ENCODE results near the gene COX19. TPM values are rescaled to one million over a fixed set of nuclear protein-coding genes. Genes with fewer than 3 reads are reported as not detected.

The COX19 gene
- total RNA-seq, 1 experiment from 2014 or later, result 18.8 TPM

DNA sequence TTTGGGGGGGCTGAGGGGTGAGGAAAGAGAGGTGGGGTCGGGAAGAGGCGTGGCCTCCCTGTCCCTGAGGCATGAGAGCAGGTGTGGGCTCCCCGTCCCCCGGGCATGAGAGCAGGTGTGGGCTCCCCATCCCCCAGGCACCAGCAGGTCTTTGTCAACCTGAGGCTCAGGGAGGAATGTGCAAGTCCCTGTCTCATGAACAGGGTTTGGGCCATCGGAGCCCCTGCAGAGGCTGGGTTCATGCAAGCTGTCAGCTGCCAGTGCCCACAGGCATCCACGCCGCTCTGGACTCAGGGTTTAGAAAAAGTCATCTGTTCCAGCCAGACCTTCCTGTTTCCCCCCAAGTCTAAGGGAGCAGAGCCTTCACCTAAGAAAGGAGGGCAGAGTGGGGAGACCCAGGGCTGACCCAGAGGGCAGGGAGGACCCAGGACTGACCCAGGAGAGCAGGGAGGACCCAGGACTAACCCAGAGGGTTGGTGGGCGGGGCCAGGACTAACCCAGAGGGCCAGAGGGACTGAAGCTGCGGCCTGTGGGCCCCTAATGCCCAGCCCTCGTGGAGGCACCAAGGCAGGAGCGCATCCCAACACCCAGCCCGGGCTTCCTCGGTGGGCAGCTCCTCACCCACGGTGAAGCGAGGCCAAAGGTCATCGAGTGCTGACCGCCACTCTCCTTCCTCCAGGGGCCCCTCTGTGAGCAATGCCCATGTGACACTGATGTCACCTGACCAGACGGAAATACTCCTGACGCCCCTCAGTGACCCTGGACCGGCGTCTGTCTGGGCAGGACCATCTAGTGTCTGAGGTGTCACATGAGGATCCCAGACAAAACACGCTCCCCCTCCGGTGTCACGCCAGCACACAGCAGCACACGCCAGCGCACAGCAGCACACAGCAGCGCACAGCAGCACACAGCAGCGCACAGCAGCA lies 40.1 kb upstream of the COX19 start:
- no TSS peak for BruUV-seq (replicated peaks)
- POLR2A ChIA-PET (ENCODE audit: low non-redundant PET), result no interaction called here
- intact Hi-C loops (cut with micrococcal nuclease; ENCODE audit: unreplicated experiment), result no loop called here
- Histone ChIP-seq H3K36me3 (ENCODE audit: insufficient read depth, low read length, poor library complexity, severe bottlenecking) (peaks cover 3% of the 10 kb centered on the region), H3K4me3 (ENCODE audit: low read depth, low read length, poor library complexity, severe bottlenecking) (no peak overlapping the region), H3K9me3 (ENCODE audit: low read depth, low read length, poor library complexity, severe bottlenecking) (no peaks in the 10 kb centered on the region), H3K27me3 (replicated peaks; ENCODE audit: insufficient read depth, low read depth, low read length, poor library complexity) (no peaks in the 10 kb centered on the region), H3K4me1 (ENCODE audit: insufficient read depth, low read length, poor library complexity, severe bottlenecking) (no peaks in the 10 kb centered on the region), H3K27ac (ENCODE audit: low read depth, low read length, poor library complexity, severe bottlenecking) (no peak overlapping the region)
- CTCF ChIA-PET, result no interaction called here
- no peak for TF ChIP-seq CTCF (conservative IDR thresholded peaks at IDR 0.05; ENCODE audit: low read depth, low read length)
- no peak for DNase-seq (ENCODE audit: low spot score)

DNA sequence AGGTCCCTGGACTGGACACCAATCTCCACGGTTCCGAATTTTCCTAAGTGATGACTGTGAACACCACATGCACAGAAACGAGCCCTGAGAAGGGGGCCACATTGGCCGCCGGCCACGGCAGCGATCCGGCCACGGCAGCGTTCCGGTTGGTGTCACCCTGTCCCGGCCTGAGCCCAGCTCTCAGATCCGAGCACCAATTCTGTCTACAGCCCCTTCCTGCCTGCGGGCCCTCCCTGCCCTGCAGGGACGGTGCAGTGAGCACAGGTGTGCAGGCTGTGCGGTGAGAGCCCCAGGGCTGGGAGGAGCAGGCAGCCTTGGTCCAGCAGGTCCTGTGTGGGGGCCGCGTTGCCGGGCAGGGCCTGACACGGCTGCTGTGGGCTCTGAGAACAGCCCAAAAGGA lies 39.3 kb upstream of the COX19 start:
- no peak for DNase-seq (ENCODE audit: low spot score)
- ChIA-PET POLR2A (ENCODE audit: low non-redundant PET) (no interaction called here), CTCF (no interaction called here)
- no peaks in the 10 kb centered on the region for H3K9me3 ChIP-seq (ENCODE audit: low read depth, low read length, poor library complexity, severe bottlenecking)
- no peak overlapping the region for H3K4me3 ChIP-seq (ENCODE audit: low read depth, low read length, poor library complexity, severe bottlenecking)
- no peaks in the 10 kb centered on the region for H3K4me1 ChIP-seq (ENCODE audit: insufficient read depth, low read length, poor library complexity, severe bottlenecking)
- peaks cover 7% of the 10 kb centered on the region for H3K36me3 ChIP-seq (ENCODE audit: insufficient read depth, low read length, poor library complexity, severe bottlenecking)
- no TSS peak for BruUV-seq (replicated peaks)
- intact Hi-C loops (cut with micrococcal nuclease; ENCODE audit: unreplicated experiment), result no loop called here
- TF ChIP-seq CTCF (conservative IDR thresholded peaks at IDR 0.05; ENCODE audit: low read depth, low read length) (no peak), EZH2 (IDR thresholded peaks at IDR 0.05; ENCODE audit: borderline replicate concordance, low read depth, low read length, poor library complexity, severe bottlenecking) (no peak)
- H3K27me3 ChIP-seq (replicated peaks; ENCODE audit: insufficient read depth, low read depth, low read length, poor library complexity), result no peaks in the 10 kb centered on the region
- no peak overlapping the region for H3K27ac ChIP-seq (ENCODE audit: low read depth, low read length, poor library complexity, severe bottlenecking)

DNA sequence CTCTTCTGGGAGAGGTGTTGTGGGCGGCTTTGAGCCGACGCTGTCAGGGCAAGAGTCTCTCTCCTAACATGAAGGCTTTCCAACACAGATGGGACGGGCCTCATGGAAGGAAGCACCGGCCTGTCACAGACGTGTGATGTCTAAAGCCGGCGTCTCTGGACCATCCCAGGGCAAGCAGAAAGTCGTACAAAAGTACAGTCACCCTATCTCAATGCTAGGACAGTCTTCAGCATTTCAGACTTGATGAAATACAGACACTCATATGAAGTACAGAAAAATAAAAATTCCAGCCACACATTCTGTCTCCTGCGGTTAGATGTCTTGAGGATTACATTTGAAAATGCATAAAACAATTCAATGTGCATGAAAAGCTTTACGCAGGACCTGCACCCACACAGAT lies 38.2 kb upstream of the COX19 start:
- Histone ChIP-seq H3K4me1 (ENCODE audit: insufficient read depth, low read length, poor library complexity, severe bottlenecking) (no peaks in the 10 kb centered on the region), H3K27me3 (replicated peaks; ENCODE audit: insufficient read depth, low read depth, low read length, poor library complexity) (no peaks in the 10 kb centered on the region), H3K4me3 (ENCODE audit: low read depth, low read length, poor library complexity, severe bottlenecking) (no peak overlapping the region), H3K27ac (ENCODE audit: low read depth, low read length, poor library complexity, severe bottlenecking) (no peak overlapping the region), H3K36me3 (ENCODE audit: insufficient read depth, low read length, poor library complexity, severe bottlenecking) (peaks cover 7% of the 10 kb centered on the region), H3K9me3 (ENCODE audit: low read depth, low read length, poor library complexity, severe bottlenecking) (no peaks in the 10 kb centered on the region)
- no peak for TF ChIP-seq CTCF (conservative IDR thresholded peaks at IDR 0.05; ENCODE audit: low read depth, low read length)
- TF ChIP-seq EZH2 (IDR thresholded peaks at IDR 0.05; ENCODE audit: borderline replicate concordance, low read depth, low read length, poor library complexity, severe bottlenecking), result no peak
- CTCF ChIA-PET, result no interaction called here
- BruUV-seq (replicated peaks), result no TSS peak
- POLR2A ChIA-PET (ENCODE audit: low non-redundant PET), result no interaction called here
- no peak for DNase-seq (ENCODE audit: low spot score)
- intact Hi-C loops (cut with micrococcal nuclease; ENCODE audit: unreplicated experiment), result no loop called here

Measured in A673 (cell line).